GM12873 (cell line): ENCODE measurements around the gene RASSF10.

Experiments
- TF ChIP-seq, protein P1 (sequence below): IDR thresholded peaks from 2 replicates; pipeline ENCODE4 v1.5.1; 2012; ENCODE audit warnings: low read depth, mild to moderate bottlenecking, moderate library complexity, low read length, control low read depth; ENCODE audit not compliant: insufficient read depth; ENCODE audit errors: missing control alignments

The RASSF10 gene

DNA sequence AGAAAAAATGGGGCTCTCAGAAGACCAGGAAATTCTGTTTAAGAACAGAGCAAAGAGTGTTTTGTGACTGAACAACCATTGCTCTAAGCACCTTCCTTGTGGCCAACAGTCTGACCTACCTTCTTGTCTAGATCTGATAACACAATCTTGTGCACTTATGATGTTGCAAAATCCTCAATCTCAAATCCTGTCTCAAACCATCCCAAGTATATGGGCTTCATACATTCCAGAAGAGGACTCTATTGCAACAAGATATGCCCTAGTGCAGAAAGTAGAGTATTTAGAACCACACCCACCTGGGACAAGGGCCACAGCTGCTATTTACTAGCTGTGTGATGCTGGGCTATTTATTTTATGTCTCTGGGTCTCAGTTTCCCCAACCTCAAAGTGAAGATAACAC lies 27.1 kb downstream of the RASSF10 start:
- TF ChIP-seq, protein P1, sequence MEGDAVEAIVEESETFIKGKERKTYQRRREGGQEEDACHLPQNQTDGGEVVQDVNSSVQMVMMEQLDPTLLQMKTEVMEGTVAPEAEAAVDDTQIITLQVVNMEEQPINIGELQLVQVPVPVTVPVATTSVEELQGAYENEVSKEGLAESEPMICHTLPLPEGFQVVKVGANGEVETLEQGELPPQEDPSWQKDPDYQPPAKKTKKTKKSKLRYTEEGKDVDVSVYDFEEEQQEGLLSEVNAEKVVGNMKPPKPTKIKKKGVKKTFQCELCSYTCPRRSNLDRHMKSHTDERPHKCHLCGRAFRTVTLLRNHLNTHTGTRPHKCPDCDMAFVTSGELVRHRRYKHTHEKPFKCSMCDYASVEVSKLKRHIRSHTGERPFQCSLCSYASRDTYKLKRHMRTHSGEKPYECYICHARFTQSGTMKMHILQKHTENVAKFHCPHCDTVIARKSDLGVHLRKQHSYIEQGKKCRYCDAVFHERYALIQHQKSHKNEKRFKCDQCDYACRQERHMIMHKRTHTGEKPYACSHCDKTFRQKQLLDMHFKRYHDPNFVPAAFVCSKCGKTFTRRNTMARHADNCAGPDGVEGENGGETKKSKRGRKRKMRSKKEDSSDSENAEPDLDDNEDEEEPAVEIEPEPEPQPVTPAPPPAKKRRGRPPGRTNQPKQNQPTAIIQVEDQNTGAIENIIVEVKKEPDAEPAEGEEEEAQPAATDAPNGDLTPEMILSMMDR, result no peak

DNA sequence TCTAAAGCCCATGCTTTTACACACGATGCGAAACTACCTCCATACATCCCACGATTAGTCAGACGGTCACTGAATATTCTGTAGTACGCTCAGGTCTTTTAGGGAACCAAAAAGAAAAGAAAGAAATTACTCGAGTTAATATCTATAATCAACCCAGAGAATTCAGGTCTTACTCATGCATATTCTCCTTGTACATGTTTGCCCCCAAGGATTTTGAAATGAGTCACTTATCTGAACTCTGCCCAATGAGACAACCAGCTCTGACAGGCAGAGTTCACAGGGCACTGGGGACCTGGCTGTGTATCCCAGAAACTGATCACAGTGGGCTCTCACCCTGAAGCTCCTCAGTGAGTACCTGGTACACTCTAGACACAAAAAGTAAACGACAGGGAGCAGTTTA lies 29.2 kb downstream of the RASSF10 start:
- TF ChIP-seq, protein P1, result no peak

DNA sequence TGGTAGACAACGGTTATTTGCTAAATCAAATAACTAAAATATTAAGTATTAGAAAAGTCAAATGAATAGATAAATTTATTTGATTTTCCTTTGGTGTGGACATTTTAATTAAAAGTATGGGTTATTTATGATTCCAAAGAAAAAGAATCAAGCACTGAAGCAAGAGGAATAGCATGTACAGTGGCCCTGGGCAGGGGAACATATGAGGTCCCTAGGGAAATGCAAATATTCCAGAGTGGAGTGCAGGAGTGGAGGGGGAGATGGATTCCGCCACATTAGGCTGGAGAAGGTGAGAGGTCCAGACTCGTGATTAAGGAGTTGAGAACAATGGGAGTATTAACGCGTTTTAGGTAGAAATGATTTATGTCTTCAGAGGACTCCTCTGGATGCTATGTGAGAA lies 30.0 kb downstream of the RASSF10 start:
- TF ChIP-seq, protein P1, result no peak

DNA sequence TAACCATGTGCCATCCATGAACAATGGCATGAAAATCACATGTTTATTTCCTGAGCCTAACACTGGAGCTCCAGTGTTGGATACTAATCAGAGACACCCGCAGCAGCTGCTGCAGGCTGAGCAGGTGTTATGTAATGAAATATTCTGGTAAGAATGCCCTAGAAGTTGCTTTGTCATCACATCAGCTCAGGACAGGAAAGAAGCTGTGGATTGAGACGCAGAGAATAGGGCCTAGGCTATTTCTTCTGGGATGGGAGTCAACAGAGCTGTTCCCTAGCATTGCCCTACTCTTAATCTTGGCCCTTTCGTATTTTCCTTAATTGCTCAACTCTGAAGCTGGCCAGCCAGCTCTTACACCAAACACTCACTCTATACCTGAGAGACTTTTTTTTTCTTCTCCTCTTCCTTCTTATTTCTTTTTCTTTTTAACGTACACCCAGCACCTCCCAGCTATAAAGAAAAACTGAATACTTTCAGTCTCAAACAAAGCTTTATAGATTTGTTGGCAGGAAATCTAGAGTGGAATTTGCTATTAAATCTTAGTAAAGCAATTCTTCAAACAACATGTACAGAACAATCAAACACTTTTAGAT lies 31.9 kb downstream of the RASSF10 start:
- TF ChIP-seq, protein P1, result no peak

DNA sequence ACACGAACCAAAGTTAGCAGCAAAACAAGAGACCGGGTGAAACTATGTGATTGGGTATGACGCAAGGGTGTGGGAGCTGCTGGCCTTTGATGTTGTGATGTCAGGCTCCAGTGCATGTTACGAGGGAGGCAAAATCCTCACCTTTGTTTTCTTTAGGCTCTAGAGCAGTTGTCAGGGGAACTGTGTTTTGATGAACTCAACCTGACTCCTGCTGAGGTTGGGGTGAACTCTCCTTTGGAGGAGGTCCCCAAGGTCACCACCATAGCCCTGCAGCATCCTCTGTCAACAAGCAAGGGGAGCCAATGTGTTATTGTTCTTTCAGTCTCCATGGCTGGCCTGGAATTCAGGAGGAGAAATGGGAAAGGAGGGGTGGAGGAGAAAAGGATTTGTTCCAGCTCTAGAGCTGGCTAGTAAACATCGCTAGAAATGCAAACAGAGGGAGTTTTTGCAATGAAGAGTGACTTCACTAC lies 33.8 kb downstream of the RASSF10 start:
- TF ChIP-seq, protein P1, result no peak

DNA sequence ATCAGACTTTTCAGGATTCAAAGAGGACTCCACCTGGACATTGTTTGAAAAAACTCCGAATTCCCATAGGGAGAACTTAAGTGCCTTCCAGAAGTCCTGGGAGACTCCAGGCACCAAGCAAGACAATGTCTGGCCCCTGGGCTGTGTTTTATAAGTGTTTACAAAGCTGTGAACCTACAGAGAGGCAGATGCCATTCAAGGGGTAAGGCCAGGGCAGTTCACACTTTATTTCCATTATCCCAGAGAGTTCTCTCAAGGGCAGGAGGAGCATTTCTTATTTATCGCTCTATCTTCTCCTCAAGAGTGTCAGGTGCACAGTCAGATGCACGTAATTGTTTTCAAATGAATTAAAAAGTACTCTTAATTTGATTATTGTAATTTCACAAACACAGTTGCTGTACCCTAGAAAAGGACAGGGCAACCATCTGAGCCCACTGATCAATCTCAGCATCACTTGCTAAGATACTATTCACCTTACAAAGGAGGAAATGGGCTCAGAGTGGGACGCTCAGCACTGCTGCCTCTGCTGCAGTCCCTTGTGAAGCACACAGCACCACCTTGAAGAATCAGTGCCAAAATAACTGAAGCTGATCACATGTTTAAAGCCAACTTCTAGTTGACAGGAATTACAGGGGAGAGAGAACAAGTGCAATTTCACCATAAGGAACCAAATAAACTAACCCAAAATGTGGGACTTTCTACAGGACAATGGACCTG lies 35.0 kb downstream of the RASSF10 start:
- TF ChIP-seq, protein P1, result no peak

DNA sequence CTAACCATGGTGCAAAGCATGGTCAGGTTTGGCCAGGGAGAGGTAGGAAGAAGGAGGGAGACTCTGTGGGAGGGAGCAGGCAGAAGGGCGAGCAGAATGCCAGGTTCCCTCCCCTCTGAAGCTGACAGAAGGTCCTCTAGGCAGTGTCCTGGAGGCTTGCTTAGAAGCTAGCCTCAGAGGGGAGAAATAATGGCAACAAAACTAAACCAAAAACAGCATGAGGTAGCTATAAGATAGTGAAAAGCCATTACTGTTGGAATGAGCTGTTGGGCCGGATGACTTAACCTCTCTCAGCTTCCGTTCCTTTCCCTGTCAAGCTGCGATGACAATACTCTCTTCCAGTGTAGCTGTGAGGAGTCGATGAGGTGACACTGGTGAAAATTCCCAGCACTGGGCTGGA lies 36.6 kb downstream of the RASSF10 start:
- TF ChIP-seq, protein P1, result no peak
